Effector memory CD8-positive, alpha-beta T cell (primary cell): Measurements from ENCODE around the gene SLC38A10.

Source experiments
- ATAC-seq: fragments of 150-1000 bp; cut with Tn5 transposase; replicated peaks from 2 replicates; pipeline ENCODE4 v1.10.0; 2021; ENCODE audit warnings: mild to moderate bottlenecking, moderate library complexity
- DNase-seq, 3 experiments: peaks; one replicate each; pipeline ENCODE4 v3.0.0; 2021
- H3K27ac Mint-ChIP-seq, 2 donors: one replicate each; pipeline ENCODE4 v1.8.0; 2022; ENCODE audit warnings: mild to moderate bottlenecking in 2 of 2, mixed read lengths in 2 of 2, moderate library complexity in 2 of 2
- H3K27me3 Mint-ChIP-seq, 2 donors: one replicate each; pipeline ENCODE4 v1.8.0; 2022; ENCODE audit warnings: mixed read lengths in 2 of 2
- H3K36me3 Mint-ChIP-seq: one replicate; pipeline ENCODE4 v1.8.0; 2022; ENCODE audit warnings: mild to moderate bottlenecking, moderate library complexity, mixed read lengths; ENCODE audit not compliant: insufficient read depth
- H3K4me1 Mint-ChIP-seq, 2 donors: one replicate each; pipeline ENCODE4 v1.8.0; 2022; ENCODE audit warnings: low read depth in 2 of 2, mixed read lengths in 2 of 2
- H3K4me3 Mint-ChIP-seq, 2 donors: one replicate each; pipeline ENCODE4 v1.8.0; 2022; ENCODE audit warnings: mild to moderate bottlenecking in 2 of 2, mixed read lengths in 2 of 2, moderate library complexity in 2 of 2
- H3K9me3 Mint-ChIP-seq, 2 donors: one replicate each; pipeline ENCODE4 v1.8.0; 2022; ENCODE audit warnings: mixed read lengths in 2 of 2
- total RNA-seq, 9 experiments: gene quantifications; one replicate each; lab custom pipeline; 2026; lab: John Stamatoyannopoulos, UW

SLC38A10 gene
- 86.3 to 128 (median 105) reads per million in 9 experiments for total RNA-seq

GRCh38 chr17:81295031-81295675, at the start of gene SLC38A10:
TSS of gene SLC38A10 (minus strand) at chr17:81295307. CDS start at chr17:81294921, 386 bp downstream.
- peak; percentile 88 for ATAC-seq
- peak; percentile 88 to 89 (median 88) for DNase-seq
- H3K9me3 Mint-ChIP-seq, result no peaks in the 10 kb centered on the region
- no peaks in the 10 kb centered on the region for H3K27me3 Mint-ChIP-seq
- peaks cover 26 to 27% of the 10 kb centered on the region in 2 donors for H3K4me1 Mint-ChIP-seq
- peak within 1 kb of the TSS; percentile 98 to 99 for H3K27ac Mint-ChIP-seq
- peak within 1 kb of the TSS; percentile 95 to 96 for H3K4me3 Mint-ChIP-seq
- peaks cover 29% of the 10 kb centered on the region for H3K36me3 Mint-ChIP-seq

- peaks cover 45 to 64% of the 10 kb centered on the region in 2 donors for H3K27me3 Mint-ChIP-seq
- H3K9me3 Mint-ChIP-seq, result no peaks in the 10 kb centered on the region
- peak overlapping the region; percentile 75 to 82 for H3K4me3 Mint-ChIP-seq
- DNase-seq (no peak), ATAC-seq (no peak)
- H3K27ac Mint-ChIP-seq, result peak overlapping the region in 1 of 2 donors; percentile 28
- H3K4me1 Mint-ChIP-seq, result peaks cover 18 to 21% of the 10 kb centered on the region in 2 donors
- peaks cover 4% of the 10 kb centered on the region for H3K36me3 Mint-ChIP-seq
Observed at GRCh38 chr17:81342269-81343070, 47.4 kb upstream of the SLC38A10 start.

GRCh38 chr17:81341516-81342268, 46.6 kb upstream of the SLC38A10 start:
- Mint-ChIP-seq H3K36me3 (peaks cover 4% of the 10 kb centered on the region), H3K4me1 (peaks cover 18 to 21% of the 10 kb centered on the region in 2 donors), H3K9me3 (no peaks in the 10 kb centered on the region), H3K27ac (no peak overlapping the region), H3K27me3 (peaks cover 45 to 67% of the 10 kb centered on the region in 2 donors), H3K4me3 (no peak overlapping the region)
- ATAC-seq (no peak), DNase-seq (no peak)

GRCh38 chr17:81340607-81341515, 45.8 kb upstream of the SLC38A10 start:
- peaks cover 18 to 21% of the 10 kb centered on the region in 2 donors for H3K4me1 Mint-ChIP-seq
- DNase-seq, result no peak

GRCh38 chr17:81339534-81340296, 44.6 kb upstream of the SLC38A10 start:
- Mint-ChIP-seq H3K4me1 (peaks cover 14 to 17% of the 10 kb centered on the region in 2 donors), H3K36me3 (peaks cover 4% of the 10 kb centered on the region), H3K27me3 (peaks cover 56 to 83% of the 10 kb centered on the region in 2 donors), H3K9me3 (no peaks in the 10 kb centered on the region), H3K27ac (no peak overlapping the region), H3K4me3 (no peak overlapping the region)
- DNase-seq (no peak), ATAC-seq (no peak)

More at GRCh38 chr17:81340607-81341515, 45.8 kb upstream of the SLC38A10 start:
- ATAC-seq, result no peak
- no peaks in the 10 kb centered on the region for H3K9me3 Mint-ChIP-seq
- peaks cover 53 to 75% of the 10 kb centered on the region in 2 donors for H3K27me3 Mint-ChIP-seq
- peaks cover 4% of the 10 kb centered on the region for H3K36me3 Mint-ChIP-seq
- H3K27ac Mint-ChIP-seq, result no peak overlapping the region
- H3K4me3 Mint-ChIP-seq, result no peak overlapping the region

- H3K9me3 Mint-ChIP-seq, result no peaks in the 10 kb centered on the region
- no peak overlapping the region for H3K27ac Mint-ChIP-seq
- H3K36me3 Mint-ChIP-seq, result peaks cover under 1% of the 10 kb centered on the region
- H3K4me3 Mint-ChIP-seq, result no peak overlapping the region
- H3K27me3 Mint-ChIP-seq, result peaks cover 53 to 83% of the 10 kb centered on the region in 2 donors
- ATAC-seq (no peak), DNase-seq (no peak)
- peaks cover 8 to 12% of the 10 kb centered on the region in 2 donors for H3K4me1 Mint-ChIP-seq
Observed at GRCh38 chr17:81339191-81339533, 44.1 kb upstream of the SLC38A10 start.

GRCh38 chr17:81338274-81339190, 43.4 kb upstream of the SLC38A10 start:
- Mint-ChIP-seq H3K4me3 (no peak overlapping the region), H3K27me3 (peaks cover 52 to 83% of the 10 kb centered on the region in 2 donors), H3K4me1 (peaks cover 5 to 7% of the 10 kb centered on the region in 2 donors), H3K9me3 (no peaks in the 10 kb centered on the region), H3K27ac (no peak overlapping the region), H3K36me3 (no peaks in the 10 kb centered on the region)
- ATAC-seq (no peak), DNase-seq (no peak)

GRCh38 chr17:81337476-81337879, 42.4 kb upstream of the SLC38A10 start:
- Mint-ChIP-seq H3K4me1 (peaks cover 0 to under 1% of the 10 kb centered on the region in 2 donors), H3K9me3 (no peaks in the 10 kb centered on the region), H3K36me3 (no peaks in the 10 kb centered on the region), H3K27me3 (peaks cover 52 to 83% of the 10 kb centered on the region in 2 donors), H3K4me3 (no peak overlapping the region), H3K27ac (no peak overlapping the region)
- DNase-seq, result no peak
- no peak for ATAC-seq

GRCh38 chr17:81336930-81337325, 41.8 kb upstream of the SLC38A10 start:
- no peak overlapping the region for H3K4me3 Mint-ChIP-seq
- DNase-seq, result no peak
- H3K27ac Mint-ChIP-seq, result no peak overlapping the region
- no peaks in the 10 kb centered on the region for H3K36me3 Mint-ChIP-seq
- peaks cover 53 to 84% of the 10 kb centered on the region in 2 donors for H3K27me3 Mint-ChIP-seq
- H3K9me3 Mint-ChIP-seq, result no peaks in the 10 kb centered on the region
- no peaks in the 10 kb centered on the region for H3K4me1 Mint-ChIP-seq
- no peak for ATAC-seq

- Mint-ChIP-seq H3K36me3 (no peaks in the 10 kb centered on the region), H3K4me1 (no peaks in the 10 kb centered on the region), H3K27ac (peak overlapping the region in 1 of 2 donors; percentile 52), H3K9me3 (no peaks in the 10 kb centered on the region), H3K4me3 (no peak overlapping the region), H3K27me3 (peaks cover 53 to 88% of the 10 kb centered on the region in 2 donors)
- DNase-seq (no peak), ATAC-seq (no peak)
Observed at GRCh38 chr17:81336296-81336929, 41.3 kb upstream of the SLC38A10 start.

- H3K27me3 Mint-ChIP-seq, result peaks cover 53 to 88% of the 10 kb centered on the region in 2 donors
- no peaks in the 10 kb centered on the region for H3K36me3 Mint-ChIP-seq
Observed at GRCh38 chr17:81335773-81336157, 40.7 kb upstream of the SLC38A10 start.

More at GRCh38 chr17:81335773-81336157, 40.7 kb upstream of the SLC38A10 start:
- ATAC-seq (no peak), DNase-seq (no peak)
- Mint-ChIP-seq H3K27ac (no peak overlapping the region), H3K9me3 (no peaks in the 10 kb centered on the region), H3K4me3 (no peak overlapping the region), H3K4me1 (no peaks in the 10 kb centered on the region)
